Measurements from ENCODE around the gene SNED1. TPM values are rescaled to one million over a fixed set of nuclear protein-coding genes. Genes with fewer than 3 reads are reported as not detected.

The SNED1 gene
- polyA plus RNA-seq, 2 of the 4 experiments (the other 2 are of a cell fraction), result 0.15 to 0.21 TPM

DNA sequence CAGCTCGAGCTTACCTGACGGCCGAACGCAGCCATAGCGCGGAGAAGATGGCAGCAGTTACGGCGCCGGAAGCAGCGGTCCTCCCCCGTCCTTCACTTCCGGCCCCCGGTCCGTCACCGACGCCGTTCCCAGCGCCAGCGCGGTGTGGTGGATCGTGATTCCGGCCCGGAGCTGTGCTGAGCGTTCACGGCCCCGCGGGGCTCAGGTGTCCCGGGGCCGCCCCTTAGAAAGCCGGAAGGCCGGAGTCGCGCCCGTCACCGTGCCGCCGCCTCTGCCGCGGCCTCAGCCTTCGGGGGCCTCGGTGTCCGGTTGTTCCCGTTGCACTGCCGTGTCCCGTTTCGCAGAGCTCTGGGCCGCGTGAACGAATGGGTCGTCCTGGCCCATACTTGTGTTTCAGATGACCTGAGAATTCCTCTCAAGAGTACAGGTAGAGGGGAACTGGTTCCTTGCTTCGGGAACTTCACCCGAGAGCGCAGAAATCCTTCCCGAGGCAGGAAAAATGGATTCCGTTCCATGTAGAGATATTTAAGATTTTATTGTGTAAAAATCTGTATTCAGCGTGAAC lies 103.9 kb downstream of the SNED1 start, which contains the start of gene MTERF4:
TSS of gene MTERF4 (minus strand) at position 49 of the 565 bp plus-strand sequence. CDS start at position 35, 14 bp downstream.
- no peak for TF ChIP-seq ESRRA (IDR thresholded peaks at IDR 0.05; ENCODE audit: borderline replicate concordance, low read length)
- TF ChIP-seq, protein P1, sequence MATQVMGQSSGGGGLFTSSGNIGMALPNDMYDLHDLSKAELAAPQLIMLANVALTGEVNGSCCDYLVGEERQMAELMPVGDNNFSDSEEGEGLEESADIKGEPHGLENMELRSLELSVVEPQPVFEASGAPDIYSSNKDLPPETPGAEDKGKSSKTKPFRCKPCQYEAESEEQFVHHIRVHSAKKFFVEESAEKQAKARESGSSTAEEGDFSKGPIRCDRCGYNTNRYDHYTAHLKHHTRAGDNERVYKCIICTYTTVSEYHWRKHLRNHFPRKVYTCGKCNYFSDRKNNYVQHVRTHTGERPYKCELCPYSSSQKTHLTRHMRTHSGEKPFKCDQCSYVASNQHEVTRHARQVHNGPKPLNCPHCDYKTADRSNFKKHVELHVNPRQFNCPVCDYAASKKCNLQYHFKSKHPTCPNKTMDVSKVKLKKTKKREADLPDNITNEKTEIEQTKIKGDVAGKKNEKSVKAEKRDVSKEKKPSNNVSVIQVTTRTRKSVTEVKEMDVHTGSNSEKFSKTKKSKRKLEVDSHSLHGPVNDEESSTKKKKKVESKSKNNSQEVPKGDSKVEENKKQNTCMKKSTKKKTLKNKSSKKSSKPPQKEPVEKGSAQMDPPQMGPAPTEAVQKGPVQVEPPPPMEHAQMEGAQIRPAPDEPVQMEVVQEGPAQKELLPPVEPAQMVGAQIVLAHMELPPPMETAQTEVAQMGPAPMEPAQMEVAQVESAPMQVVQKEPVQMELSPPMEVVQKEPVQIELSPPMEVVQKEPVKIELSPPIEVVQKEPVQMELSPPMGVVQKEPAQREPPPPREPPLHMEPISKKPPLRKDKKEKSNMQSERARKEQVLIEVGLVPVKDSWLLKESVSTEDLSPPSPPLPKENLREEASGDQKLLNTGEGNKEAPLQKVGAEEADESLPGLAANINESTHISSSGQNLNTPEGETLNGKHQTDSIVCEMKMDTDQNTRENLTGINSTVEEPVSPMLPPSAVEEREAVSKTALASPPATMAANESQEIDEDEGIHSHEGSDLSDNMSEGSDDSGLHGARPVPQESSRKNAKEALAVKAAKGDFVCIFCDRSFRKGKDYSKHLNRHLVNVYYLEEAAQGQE (IDR thresholded peaks at IDR 0.05), result no peak; the same call in 1 of the 2 replicates
- TF ChIP-seq, protein P2, sequence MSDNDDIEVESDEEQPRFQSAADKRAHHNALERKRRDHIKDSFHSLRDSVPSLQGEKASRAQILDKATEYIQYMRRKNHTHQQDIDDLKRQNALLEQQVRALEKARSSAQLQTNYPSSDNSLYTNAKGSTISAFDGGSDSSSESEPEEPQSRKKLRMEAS (IDR thresholded peaks at IDR 0.05), result peak; percentile 95
- TF ChIP-seq, protein P3, sequence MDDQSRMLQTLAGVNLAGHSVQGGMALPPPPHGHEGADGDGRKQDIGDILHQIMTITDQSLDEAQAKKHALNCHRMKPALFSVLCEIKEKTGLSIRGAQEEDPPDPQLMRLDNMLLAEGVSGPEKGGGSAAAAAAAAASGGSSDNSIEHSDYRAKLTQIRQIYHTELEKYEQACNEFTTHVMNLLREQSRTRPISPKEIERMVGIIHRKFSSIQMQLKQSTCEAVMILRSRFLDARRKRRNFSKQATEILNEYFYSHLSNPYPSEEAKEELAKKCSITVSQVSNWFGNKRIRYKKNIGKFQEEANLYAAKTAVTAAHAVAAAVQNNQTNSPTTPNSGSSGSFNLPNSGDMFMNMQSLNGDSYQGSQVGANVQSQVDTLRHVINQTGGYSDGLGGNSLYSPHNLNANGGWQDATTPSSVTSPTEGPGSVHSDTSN (IDR thresholded peaks at IDR 0.05), result peak; percentile 47; the same call in 1 of the 2 replicates
- TF ChIP-seq RAD21 (conservative IDR thresholded peaks at IDR 0.05 in 1 of 2, IDR thresholded peaks at IDR 0.05 in 1 of 2), result peak; percentile 11 to 13; a peak in 1 of 5 replicates
- TF ChIP-seq MAZ (IDR thresholded peaks at IDR 0.05; ENCODE audit: borderline replicate concordance, low read depth, low read length), result peak; percentile 98
- TF ChIP-seq CEBPB (IDR thresholded peaks at IDR 0.05), result no peak; a peak in 1 of 4 replicates
- TF ChIP-seq, protein P4, sequence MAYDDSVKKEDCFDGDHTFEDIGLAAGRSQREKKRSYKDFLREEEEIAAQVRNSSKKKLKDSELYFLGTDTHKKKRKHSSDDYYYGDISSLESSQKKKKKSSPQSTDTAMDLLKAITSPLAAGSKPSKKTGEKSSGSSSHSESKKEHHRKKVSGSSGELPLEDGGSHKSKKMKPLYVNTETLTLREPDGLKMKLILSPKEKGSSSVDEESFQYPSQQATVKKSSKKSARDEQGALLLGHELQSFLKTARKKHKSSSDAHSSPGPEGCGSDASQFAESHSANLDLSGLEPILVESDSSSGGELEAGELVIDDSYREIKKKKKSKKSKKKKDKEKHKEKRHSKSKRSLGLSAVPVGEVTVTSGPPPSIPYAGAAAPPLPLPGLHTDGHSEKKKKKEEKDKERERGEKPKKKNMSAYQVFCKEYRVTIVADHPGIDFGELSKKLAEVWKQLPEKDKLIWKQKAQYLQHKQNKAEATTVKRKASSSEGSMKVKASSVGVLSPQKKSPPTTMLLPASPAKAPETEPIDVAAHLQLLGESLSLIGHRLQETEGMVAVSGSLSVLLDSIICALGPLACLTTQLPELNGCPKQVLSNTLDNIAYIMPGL (CRISPR knock-in tag; IDR thresholded peaks at IDR 0.05; ENCODE audit: borderline replicate concordance), result 0 out of 2 replicates have a peak, but pooled peaks have one; percentile 44
- no peak for TF ChIP-seq CHD2 (IDR thresholded peaks at IDR 0.05; ENCODE audit: low read length, partially characterized antibody)
- TF ChIP-seq, protein P5, sequence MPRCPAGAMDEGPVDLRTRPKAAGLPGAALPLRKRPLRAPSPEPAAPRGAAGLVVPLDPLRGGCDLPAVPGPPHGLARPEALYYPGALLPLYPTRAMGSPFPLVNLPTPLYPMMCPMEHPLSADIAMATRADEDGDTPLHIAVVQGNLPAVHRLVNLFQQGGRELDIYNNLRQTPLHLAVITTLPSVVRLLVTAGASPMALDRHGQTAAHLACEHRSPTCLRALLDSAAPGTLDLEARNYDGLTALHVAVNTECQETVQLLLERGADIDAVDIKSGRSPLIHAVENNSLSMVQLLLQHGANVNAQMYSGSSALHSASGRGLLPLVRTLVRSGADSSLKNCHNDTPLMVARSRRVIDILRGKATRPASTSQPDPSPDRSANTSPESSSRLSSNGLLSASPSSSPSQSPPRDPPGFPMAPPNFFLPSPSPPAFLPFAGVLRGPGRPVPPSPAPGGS (IDR thresholded peaks at IDR 0.05), result peak; percentile 87
- TF ChIP-seq SMC3 (IDR thresholded peaks at IDR 0.05), result peak; percentile 31; the same call in 1 of the 3 replicates
- TF ChIP-seq KDM1A (IDR thresholded peaks at IDR 0.05; ENCODE audit: low read depth), result no peak
- TF ChIP-seq POLR2A (IDR thresholded peaks at IDR 0.05; ENCODE audit: low read length), result peak; percentile 85
- peak; percentile 72 for TF ChIP-seq PHF8 (IDR thresholded peaks at IDR 0.05; ENCODE audit: borderline replicate concordance, low read depth)
- peak; percentile 90 for TF ChIP-seq KDM5A (IDR thresholded peaks at IDR 0.05)
- TF ChIP-seq TFCP2L1 (CRISPR knock-in tag; IDR thresholded peaks at IDR 0.05), result peak; percentile 14; the same call in 1 of the 2 replicates
- TF ChIP-seq RARB (CRISPR knock-in tag; IDR thresholded peaks at IDR 0.05), result no peak
- peak; percentile 49; the same call in 1 of the 2 replicates for TF ChIP-seq MYC (IDR thresholded peaks at IDR 0.05; ENCODE audit: borderline replicate concordance, low read length)
- TF ChIP-seq, protein P6, sequence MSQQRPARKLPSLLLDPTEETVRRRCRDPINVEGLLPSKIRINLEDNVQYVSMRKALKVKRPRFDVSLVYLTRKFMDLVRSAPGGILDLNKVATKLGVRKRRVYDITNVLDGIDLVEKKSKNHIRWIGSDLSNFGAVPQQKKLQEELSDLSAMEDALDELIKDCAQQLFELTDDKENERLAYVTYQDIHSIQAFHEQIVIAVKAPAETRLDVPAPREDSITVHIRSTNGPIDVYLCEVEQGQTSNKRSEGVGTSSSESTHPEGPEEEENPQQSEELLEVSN (IDR thresholded peaks at IDR 0.05; ENCODE audit: borderline replicate concordance, low read depth), result peak; percentile 77; the same call in 1 of the 2 replicates
- TF ChIP-seq, protein P7, sequence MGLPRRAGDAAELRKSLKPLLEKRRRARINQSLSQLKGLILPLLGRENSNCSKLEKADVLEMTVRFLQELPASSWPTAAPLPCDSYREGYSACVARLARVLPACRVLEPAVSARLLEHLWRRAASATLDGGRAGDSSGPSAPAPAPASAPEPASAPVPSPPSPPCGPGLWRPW (IDR thresholded peaks at IDR 0.05), result no peak
- TF ChIP-seq JUN (IDR thresholded peaks at IDR 0.05), result peak; percentile 44 to 91; a peak in 3 of 5 replicates
- peak; percentile 71; the same call in 1 of the 2 replicates for TF ChIP-seq GATA3 (IDR thresholded peaks at IDR 0.05; ENCODE audit: borderline replicate concordance)
- TF ChIP-seq HOXA7 (CRISPR knock-in tag; IDR thresholded peaks at IDR 0.05), result no peak
- TF ChIP-seq, protein P8, sequence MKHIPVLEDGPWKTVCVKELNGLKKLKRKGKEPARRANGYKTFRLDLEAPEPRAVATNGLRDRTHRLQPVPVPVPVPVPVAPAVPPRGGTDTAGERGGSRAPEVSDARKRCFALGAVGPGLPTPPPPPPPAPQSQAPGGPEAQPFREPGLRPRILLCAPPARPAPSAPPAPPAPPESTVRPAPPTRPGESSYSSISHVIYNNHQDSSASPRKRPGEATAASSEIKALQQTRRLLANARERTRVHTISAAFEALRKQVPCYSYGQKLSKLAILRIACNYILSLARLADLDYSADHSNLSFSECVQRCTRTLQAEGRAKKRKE (CRISPR knock-in tag; IDR thresholded peaks at IDR 0.05; ENCODE audit: low read depth), result no peak
- TF ChIP-seq ZC3H11A (IDR thresholded peaks at IDR 0.05), result peak; percentile 13; the same call in 1 of the 2 replicates
- Histone ChIP-seq H3K4me1 (peaks cover 17% of the 10 kb centered on the region; the same call in 2 of the 3 replicates), H3K4me2 (peak within 1 kb of the TSS; percentile 97), H3K27ac (peak within 1 kb of the TSS; percentile 89), H3K4me3 (peak within 1 kb of the TSS; percentile 85), H3K9me3 (no peaks in the 10 kb centered on the region)
- DNase-seq (ENCODE audit: low read depth in 1 of 2, low spot score in 1 of 2) (peak; percentile 77 to 89), ATAC-seq (peak; percentile 99 to 100), FAIRE-seq (no peak)
- ChIA-PET POLR2A (interaction anchor here (0.6 to 1.6 kb wide), 6 partner anchors 9 to 515 kb away, joined by 3 to 9 read pairs (median 4); partner anchors contain the start of genes CAPN10, HDLBP and PASK), CTCF (interaction anchor here (0.8 to 1.0 kb wide), 2 partner anchors 11 to 27 kb away, joined by 3 read pairs; no protein-coding TSS in a partner anchor)
- 1% methylated on average over 27 of the region's 56 CpGs for WGBS (ENCODE audit: missing lambda C conversion rate)
